HG03108 (cell line): ENCODE measurements around the gene IFT80.
A peak's percentile ranks its signal among the peaks of the same experiment; 100 is the strongest.
"Not testable (repeated sequence)": the region's sequence is repeated elsewhere in the genome, so short reads cannot be mapped to it uniquely, and the experiment has no call there.

Experiments
- ATAC-seq: cut with Tn5 transposase; IDR thresholded peaks from one replicate; pipeline ENCODE4 v1.9.1; 2021; ENCODE audit warnings: moderate library complexity; ENCODE audit not compliant: unreplicated experiment

IFT80 gene

DNA sequence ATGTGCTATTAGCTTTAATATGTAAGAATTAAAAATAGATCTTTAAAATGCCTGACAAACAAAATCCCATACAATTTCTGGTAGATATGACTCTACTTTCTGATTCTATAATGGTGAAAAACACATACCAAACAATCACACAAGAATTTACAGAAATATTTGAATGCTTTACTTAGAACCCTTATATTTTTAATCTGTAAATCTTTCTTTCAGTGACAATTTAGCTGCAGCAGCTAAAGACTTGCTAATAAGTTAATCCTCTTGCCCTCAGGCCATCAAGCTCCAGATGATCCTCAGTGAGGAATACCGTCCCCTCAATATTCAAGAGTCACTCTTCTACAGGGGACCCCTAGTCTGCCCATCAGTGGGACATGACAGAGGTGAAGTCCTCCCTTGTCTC lies 118.2 kb downstream of the IFT80 start:
- no peak for ATAC-seq

DNA sequence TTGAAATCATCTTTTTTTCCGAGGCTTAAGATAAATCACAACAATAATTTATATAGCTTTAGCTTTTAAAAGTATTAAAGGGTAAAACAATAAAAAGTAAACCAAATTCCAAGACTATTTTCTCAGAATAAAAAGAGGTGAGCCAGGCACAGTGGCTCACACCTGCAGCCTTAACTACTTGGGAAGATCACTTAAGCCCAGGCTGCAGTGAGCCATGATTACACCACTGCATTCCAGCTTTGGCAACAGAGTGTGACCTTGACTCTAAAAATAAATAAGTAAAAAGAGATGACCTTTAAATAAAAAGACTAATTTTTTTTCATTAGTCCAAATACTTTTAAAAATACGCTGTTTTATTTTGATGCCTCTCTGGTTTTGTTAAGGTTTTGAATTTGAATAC lies 119.4 kb downstream of the IFT80 start:
- ATAC-seq = no peak

DNA sequence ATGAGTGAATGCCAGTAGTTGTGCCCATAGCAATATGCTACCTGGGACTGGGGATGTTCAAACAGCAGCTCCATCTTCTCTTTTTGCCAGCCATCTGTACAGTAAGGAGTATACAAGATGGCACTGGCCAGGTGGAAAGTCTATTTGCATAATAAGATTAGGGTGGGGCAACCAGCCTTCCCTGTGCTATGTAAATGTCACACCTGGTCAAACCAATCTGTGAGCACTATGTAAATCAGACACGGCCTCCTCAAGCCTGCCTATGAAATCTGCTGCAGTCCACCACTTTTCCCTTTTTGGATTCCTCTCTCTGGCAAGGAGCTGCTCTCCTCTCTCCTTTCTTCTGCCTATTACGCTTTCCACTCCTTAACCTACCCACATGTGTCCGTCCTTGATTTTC lies 120.8 kb downstream of the IFT80 start:
- no peak for ATAC-seq

DNA sequence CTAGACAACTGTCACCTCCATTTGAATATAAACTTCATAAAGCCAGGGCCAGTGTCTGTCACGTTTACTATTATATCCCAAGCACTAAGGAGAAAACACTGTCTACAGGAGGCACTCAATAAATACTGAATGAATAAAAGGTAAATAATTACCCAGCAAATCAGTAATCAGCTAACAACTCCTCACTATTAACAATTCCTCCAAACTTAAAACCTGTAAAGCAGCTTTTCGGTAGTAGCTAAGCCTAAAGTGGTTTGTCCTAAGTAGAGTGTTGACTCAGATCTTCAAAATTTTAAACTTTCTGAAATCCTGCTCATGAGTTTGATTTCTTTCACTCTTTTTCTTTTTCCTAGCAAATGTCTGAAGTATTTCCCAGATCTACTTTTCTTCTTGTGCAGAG lies 133.9 kb downstream of the IFT80 start:
- no peak for ATAC-seq

DNA sequence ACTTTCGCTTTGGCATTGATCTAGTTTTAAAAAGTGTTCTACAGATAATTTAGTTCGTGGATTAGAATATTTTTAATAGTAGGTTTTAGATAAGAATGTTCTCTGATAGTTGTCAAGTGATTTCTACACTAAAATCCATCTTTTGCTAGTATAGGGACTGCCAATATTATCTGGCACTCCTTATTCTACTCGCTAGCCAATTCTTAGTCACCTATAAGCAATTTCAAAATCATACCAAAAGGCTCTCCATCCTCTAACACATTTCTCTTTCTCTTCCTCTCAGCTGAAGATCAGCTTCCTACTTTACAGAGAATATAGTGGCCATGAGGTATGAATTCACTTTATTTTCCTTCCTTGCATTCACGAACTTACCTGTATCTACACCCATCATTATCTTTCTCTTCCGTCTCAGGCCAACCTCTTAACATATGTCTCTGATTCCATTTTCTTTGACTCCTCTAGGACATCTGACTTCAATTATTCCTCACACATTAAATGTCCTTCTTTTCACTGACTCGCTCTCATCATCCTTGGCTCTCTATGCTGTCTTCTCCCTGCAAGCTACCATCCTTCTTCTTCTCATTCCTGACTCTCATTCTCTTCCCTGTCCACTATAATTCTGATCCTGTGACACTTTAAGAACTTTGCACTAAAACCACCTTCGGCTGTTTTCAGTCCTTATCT lies 138.3 kb downstream of the IFT80 start:
- ATAC-seq = no peak

DNA sequence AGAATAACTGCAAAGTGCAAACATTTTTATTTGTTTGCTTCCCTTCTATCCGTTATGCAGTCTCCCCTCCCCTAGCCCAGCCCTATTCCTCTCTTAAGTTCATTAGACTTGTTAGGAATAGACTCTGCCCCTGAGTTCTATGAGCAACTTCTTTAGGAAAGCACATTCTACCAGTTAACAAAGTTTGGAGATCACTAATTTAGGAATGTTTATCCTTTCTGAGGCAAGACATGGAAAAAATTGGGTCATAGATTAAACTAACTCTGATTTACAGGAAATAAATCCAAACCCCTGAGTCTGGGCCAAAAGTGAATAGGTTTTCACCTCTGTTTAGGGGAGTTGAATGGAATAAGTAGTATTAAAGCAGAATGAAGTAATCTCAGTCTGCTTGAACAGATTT lies 139.4 kb downstream of the IFT80 start:
- ATAC-seq = no peak

DNA sequence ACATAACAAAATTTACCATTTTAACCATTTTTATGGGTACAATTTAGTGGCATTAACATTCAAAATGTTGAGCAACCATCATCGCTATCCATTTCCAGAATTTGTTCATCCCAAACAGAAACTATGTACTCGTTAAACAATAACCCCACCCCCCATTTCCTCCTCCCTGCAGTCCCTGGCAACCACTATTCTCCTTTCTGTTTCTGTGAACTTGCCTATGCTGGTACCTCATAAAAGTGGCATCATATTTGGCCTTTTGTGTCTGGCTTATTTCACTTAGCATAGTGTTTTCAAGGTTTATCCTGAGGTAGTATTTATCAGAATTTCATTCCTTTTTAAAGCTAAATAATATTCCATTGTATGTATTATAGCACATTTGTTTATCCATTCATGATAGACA lies 141.4 kb downstream of the IFT80 start:
- ATAC-seq = no peak

DNA sequence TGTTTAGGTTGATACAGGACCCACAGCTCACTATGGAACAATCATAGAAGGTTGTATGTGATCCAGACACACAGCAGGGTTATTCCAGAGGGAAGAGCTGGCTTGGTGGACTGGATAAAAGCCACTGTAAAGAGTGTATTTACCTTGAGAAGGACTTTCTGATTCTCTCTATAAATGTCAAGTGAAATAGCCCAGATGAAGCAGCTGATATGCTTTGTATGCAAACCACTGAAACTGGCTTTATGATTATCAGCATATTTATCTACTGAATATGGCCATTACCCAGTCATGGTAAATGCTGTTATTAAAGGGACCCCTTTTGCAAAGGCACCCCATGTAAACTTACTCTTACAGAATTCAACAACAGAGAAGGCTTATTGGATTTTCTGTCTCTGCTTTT lies 145.7 kb downstream of the IFT80 start:
- no peak for ATAC-seq

DNA sequence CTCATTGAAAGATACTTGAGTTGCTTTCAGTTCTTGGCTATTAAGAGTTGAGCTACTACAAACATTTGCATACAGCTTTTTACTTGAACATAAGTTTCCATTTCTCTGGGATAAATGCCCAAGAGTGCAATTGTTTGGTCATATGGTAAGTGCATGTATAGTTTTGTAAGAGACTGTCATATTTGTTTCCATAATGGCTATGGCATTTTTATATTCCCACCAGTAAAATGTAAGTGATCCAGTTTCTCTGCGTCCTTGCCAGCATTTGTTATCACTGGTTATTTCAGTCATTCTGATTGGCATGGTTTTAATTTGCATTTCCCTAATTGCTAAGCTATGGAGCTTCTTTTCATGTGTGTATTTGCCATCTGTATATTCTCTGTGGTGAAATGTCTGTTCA lies 151.3 kb downstream of the IFT80 start:
- no peak for ATAC-seq

DNA sequence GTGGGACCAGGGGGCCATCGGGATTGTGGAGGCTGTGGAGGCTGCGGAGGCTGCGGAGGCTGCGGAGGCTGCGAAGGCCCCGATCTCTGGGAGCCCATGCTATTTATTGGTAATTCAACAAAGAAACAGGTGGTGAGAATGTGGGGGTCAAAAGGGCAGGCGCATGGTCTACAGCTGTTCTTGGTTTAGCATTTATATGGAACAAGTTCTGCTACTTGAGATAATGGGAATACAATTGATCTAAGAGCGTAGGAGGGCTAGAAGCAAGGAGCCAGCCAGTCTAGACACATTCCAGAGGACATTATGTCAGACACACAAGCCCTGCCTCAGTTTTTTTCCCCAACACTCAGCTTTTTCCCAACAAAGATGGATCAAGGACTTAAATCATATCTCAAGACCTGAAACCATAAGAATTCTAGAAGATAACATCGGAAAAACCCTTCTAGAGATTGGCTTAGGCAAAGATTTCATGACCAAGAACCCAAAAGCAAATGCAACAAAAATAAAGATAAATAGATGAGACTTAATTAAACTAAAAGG lies 153.7 kb downstream of the IFT80 start:
- ATAC-seq = no peak

DNA sequence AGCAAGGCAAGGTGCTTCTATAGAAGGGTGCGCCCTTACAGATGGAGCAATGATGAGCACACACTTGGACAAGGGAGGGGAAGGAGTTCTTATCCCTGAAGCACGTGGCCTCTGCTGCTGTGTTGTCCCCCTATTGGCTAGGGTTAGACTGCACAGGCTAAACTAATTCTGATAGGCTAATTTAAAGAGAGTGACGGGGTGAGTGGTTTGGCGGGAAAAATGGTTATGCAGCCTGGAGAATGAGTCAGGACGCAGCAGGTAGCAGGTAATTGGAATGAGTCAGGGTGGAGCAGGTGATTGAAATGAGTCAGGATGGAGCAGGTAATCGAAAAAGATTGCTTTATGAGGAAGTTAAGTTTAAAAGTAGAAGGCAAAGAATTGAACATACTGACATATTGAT lies 158.3 kb downstream of the IFT80 start:
- ATAC-seq = not testable (repeated sequence)

DNA sequence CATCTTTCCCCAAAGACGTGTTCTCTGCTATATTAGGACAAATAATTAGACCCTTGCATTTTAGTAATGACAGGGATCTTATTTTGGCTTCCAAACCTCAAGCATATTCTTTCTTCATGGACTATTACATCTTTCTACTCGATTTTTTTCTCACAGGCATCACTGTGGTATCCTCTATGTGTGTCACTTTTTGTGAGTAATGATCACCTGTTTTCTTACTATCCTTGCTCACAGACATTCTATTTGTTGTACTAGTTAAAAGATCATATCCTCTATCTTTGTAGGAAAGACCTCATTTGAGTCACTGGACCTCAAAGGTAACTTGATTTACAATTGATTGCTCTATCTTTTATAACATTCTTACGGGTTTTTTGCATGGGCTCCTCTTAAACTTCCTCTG lies 167.0 kb downstream of the IFT80 start:
- ATAC-seq = no peak

DNA sequence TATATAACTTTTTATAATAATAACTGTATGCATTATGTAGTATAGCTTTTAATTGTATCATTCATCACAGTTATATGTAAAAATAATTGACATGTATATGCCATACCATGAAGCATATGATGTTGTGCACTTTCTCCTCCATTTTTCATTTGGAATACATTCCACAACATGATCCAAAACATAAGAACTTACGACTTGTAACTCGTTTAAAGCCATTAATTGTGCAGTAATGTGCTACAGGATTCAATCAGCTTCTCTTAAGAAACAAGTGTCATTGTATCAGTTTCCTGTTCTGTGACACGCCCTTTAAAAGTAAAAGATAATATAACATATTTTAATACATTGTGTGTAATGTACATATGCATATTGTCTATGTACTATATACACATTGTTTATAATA lies 171.6 kb downstream of the IFT80 start:
- ATAC-seq = no peak

DNA sequence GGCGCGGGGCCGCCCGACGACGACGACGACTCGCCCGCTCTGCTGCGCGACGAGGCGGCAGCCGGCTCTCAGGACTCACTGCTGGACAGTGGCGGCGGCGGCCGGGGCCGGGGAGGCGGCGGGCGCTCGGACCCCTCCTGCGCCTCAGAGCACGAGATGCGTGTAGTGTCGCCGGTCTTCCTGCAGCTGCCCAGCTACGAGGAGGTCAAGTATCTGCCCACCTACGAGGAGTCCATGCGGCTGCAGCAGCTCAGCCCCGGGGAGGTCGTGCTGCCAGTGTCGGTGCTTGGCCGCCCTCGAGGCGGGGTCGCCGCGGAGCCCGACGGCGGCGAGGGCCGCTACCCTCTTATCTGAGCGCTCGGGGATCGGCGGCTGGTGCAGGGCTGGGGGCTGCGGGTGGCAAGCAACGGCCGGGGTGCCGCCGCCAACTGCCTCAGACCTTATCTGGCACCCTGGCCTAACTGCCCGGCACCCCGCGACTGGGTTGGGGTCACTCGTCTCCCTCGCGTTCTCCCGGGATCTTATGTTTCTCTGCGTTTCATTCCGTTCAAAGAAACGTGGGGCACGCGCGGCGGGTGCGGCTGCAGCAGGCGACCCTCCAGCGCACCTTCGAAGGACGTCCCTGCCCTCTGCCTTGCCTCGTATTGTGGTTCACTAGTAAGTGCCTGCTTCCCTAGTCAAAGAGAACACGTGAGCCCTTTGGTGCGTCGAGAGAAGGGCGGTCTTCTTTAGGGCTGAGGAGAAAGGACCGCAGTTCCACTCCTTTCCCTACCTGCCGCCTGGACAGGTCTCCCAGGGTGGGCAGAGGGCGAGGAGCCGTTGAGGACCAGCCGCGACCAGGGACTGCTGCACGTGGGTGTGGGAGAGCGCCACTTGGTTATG lies 172.8 kb downstream of the IFT80 start:
- ATAC-seq = peak; percentile 5

DNA sequence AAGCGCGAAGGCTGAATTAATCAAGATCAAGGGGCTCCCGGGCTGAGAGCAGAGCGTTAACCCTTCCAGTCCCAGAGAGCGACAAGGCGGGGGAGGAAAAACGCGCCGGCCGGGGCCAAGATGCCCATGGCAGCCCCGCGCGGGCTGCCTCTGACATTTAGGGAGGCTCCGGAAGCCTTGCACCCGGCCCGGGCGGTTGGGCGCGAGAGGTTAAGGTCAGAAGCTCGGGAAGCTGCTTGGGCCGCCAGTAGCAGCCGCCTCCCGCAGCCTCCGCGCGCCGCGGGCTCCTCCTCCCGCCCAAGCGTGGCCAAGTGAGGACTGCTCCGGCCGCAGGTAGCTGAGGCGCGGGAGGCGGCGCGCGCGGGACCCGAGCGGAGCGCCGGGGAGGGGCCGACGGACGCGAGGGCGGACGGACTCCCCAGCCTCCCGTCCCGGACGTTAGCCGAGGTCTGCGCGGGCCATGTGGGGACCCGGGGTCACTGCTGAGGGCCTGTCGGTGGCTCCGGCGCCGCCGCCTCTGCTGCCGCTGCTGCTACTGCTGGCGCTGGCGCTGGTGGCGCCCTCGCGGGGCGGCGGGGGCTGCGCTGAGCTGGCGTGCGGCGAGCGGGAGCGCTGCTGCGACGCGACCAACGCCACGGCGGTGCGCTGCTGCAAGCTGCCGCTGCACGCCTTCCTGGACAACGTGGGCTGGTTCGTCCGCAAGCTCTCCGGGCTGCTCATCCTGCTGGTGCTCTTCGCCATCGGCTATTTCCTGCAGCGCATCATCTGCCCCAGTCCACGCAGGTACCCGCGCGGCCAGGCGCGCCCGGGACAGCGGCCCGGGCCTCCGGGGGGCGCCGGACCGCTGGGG lies 173.6 kb downstream of the IFT80 start, which contains the start of gene C3orf80:
C3orf80 (plus strand) TSS at position 247 of the 850 bp plus-strand sequence; CDS start at position 461, 214 bp downstream.
- peak; percentile 74 for ATAC-seq

DNA sequence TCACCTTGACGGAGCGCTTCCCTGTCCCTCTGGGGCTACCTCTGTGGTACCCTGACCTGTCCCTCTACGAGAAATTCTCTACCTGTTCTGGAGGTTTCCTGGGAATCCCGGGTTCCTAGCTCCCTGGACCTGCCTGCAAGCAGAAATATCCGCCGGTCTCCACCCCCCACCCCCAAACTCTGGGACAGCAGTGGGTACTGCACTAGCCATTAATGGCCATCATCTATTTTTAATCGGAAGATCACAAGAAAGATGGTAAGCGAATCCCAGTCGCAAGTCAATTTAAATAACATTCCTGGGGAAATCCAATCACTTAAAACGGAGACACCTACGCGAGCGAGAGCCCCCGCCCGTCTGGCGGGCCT lies 174.2 kb downstream of the IFT80 start:
- no peak for ATAC-seq

DNA sequence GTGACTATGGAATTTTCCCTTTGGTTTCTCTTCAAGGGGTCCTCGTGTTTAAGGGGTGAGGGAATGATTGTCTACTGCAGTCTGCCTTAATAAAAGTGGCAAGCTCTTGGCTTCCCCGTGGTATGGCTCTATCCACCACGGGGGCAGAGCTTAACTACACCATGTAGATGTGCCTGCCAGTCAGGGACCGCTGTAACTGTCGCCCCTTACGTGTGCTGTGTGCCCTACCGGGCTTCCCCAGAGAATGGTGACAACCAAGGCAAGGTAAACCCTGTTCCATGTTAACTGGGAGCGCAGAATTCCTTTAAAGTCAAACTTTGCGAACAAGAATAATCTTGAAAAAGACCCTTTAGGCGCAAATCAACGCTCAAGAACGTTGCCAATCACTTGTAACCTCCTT lies 174.8 kb downstream of the IFT80 start:
- no peak for ATAC-seq

DNA sequence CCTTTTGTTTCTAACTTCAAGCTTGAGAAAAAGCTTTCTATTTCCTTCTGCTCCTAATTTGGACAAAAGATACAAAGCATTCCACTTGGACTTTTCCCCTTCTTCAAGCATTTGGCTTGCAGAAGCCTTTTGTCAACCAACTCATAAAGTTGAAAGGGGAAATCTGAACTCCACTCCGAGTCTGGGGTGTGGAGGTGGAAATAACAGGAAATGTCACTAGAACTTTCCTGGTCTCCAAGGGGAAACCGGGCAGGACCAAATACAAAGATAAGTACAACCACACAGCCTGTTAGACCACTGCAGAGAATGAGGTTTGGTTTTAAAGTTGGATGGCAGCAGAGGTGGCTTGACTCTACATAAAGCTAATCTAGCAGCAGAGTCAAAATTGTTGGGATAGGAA lies 178.0 kb downstream of the IFT80 start:
- ATAC-seq = no peak

DNA sequence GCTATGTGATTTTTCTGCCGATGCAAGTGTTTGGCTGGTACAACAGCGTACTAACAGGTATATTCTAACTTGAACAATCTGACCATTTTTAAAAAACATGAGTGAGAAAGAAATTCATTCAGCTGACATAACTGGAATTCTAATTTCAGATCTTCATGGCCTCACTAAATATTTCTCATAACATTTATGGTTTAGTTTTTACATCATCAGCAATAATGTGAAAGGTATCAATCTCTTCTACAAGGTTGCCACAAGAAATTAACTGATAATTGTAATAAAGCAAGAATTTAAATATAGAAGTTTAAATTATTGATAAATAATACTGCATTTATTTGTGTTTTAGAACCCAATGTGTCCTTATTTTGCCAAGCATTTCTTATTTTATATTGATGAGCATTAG lies 179.0 kb downstream of the IFT80 start:
- no peak for ATAC-seq

DNA sequence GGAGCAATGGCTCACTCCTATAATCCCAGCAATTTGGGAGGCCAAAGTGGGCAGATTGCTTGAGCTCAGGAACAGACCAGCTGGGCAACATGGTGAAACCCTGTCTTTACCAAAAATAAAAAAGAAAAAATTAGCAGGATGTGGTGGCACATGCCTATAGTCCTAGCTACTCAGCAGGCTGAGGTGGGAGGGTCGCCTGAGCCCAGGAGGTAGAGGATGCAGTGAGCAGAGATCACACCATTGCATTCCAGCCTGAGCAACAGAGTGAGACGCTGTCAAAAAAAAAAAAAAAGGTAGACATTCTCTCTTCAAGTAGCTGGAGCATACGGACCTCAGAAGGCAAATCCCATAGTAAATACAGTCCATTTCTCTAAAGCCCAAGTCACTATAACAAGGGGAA lies 180.9 kb downstream of the IFT80 start:
- ATAC-seq = no peak

DNA sequence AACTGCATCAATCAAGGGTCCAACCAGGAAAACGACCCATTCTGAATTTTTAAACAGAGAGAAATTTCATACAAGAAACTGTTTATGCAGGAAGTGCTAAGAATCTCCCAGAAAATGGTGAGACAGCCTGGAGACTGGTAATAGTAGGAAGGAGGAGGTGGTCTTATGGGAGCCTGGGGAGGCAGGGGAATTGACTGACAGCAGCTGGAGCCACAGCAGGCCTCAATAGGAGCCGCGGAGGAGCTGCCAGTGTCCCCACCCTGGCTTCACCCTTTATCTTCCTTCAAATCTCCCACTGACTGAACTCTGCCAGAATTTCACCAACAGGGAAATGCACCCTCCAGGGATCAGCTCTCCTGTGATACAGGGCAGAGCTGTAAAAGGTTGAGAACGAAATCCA lies 181.3 kb downstream of the IFT80 start:
- no peak for ATAC-seq
